Keratinocyte (primary cell): ENCODE results near the gene PRM1. TPM values are rescaled to one million over a fixed set of nuclear protein-coding genes. Genes with fewer than 3 reads are reported as not detected.

Experiments used
- DNase-seq: peaks from one replicate; pipeline ENCODE4 v3.0.0-alpha.2; 2011; ENCODE audit warnings: low read depth, missing footprints, low spot score
- FAIRE-seq: peaks from 2 replicates; lab custom pipeline; 2011; peaks lifted over from hg19 to GRCh38; lab: Jason Lieb, UNC
- H2AFZ ChIP-seq: 2 replicates; pipeline ENCODE4 v1.6.0; 2012; ENCODE audit warnings: low read length, control low read depth, inconsistent platforms; ENCODE audit not compliant: control insufficient read depth
- H3K27ac ChIP-seq: 2 replicates; pipeline ENCODE4 v1.5.1; 2011; ENCODE audit warnings: low read length; ENCODE audit not compliant: control insufficient read depth, insufficient read depth
- H3K27me3 ChIP-seq: 3 replicates; pipeline ENCODE4 v1.6.0; 2011; ENCODE audit warnings: low read length; ENCODE audit not compliant: control insufficient read depth, insufficient read depth; ENCODE audit errors: extremely low read depth
- H3K36me3 ChIP-seq, 2 experiments: 2 replicates in 1 of 2; 3 replicates in 1 of 2; pipeline ENCODE4 v1.5.1; 2011; ENCODE audit warnings: low read length in 2 of 2, mild to moderate bottlenecking in 1 of 2; ENCODE audit not compliant: control insufficient read depth in 2 of 2, insufficient read depth in 2 of 2; ENCODE audit errors: extremely low read depth in 1 of 2
- H3K4me1 ChIP-seq: 3 replicates; pipeline ENCODE4 v1.5.1; 2011; ENCODE audit warnings: low read length; ENCODE audit not compliant: control insufficient read depth, insufficient read depth; ENCODE audit errors: extremely low read depth
- H3K4me2 ChIP-seq: 3 replicates; pipeline ENCODE4 v1.6.0; 2011; ENCODE audit warnings: low read depth, low read length; ENCODE audit not compliant: control insufficient read depth, insufficient read depth; ENCODE audit errors: extremely low read depth
- H3K4me3 ChIP-seq, 3 experiments: fragments of 200-600 bp in 1 of 3; sonication (generic) in 1 of 3; 2 replicates in 2 of 3; 3 replicates in 1 of 3; pipeline ENCODE4 v1.5.1; 2011 to 2016; ENCODE audit warnings: low read length in 3 of 3, mild to moderate bottlenecking in 3 of 3, control low read depth in 2 of 3, inconsistent platforms in 1 of 3, low read depth in 1 of 3, mixed read lengths in 1 of 3, mixed run types in 1 of 3, moderate library complexity in 1 of 3; ENCODE audit not compliant: control insufficient read depth in 2 of 3, insufficient read depth in 2 of 3; ENCODE audit errors: extremely low read depth in 1 of 3
- H3K79me2 ChIP-seq: 2 replicates; pipeline ENCODE4 v1.6.0; 2012; ENCODE audit warnings: low read length; ENCODE audit not compliant: control insufficient read depth, insufficient read depth
- H3K9ac ChIP-seq: 3 replicates; pipeline ENCODE4 v1.6.0; 2011; ENCODE audit warnings: low read length; ENCODE audit not compliant: control insufficient read depth, insufficient read depth; ENCODE audit errors: extremely low read depth
- H3K9me1 ChIP-seq: 3 replicates; pipeline ENCODE4 v1.6.0; 2011; ENCODE audit warnings: low read length; ENCODE audit not compliant: control insufficient read depth, insufficient read depth; ENCODE audit errors: extremely low read depth
- H3K9me3 ChIP-seq: 2 replicates; pipeline ENCODE4 v1.5.1; 2012; ENCODE audit warnings: low read depth, low read length; ENCODE audit not compliant: control insufficient read depth
- H4K20me1 ChIP-seq: 3 replicates; pipeline ENCODE4 v1.6.0; 2011; ENCODE audit warnings: low read length; ENCODE audit not compliant: control insufficient read depth, insufficient read depth; ENCODE audit errors: extremely low read depth
- CTCF ChIP-seq, 3 experiments: IDR thresholded peaks in 1 of 3; conservative IDR thresholded peaks in 1 of 3; optimal IDR thresholded peaks in 1 of 3; 2 replicates in 2 of 3; 3 replicates in 1 of 3; pipeline versions ENCODE3 to v1.5.1; 2011; ENCODE audit warnings: low read length in 3 of 3, mild to moderate bottlenecking in 3 of 3, moderate library complexity in 2 of 3, control low read depth in 1 of 3, inconsistent platforms in 1 of 3; ENCODE audit not compliant: insufficient read depth in 2 of 3; ENCODE audit errors: extremely low read depth in 1 of 3
- EZH2 ChIP-seq: IDR thresholded peaks from one replicate; pipeline ENCODE4 v1.6.1; 2012; ENCODE audit warnings: inconsistent platforms, mild to moderate bottlenecking, low read length, moderate library complexity
- dilution Hi-C: fragments of 300-500 bp; cut with MboI; formaldehyde crosslinking; loops from one replicate; pipeline ENCODE4 v1.7.0; 2020; ENCODE audit warnings: low sequenced_read_pairs; ENCODE audit not compliant: extremely low pct_ligation_motif_present
- polyA plus RNA-seq, 5 experiments: library from polyadenylated mRNA; depleted of rRNA in 3 of 5; stranded (reverse) in 3 of 5; stranded (forward) in 1 of 5; unstranded in 1 of 5; fragments of >200 nt; gene quantifications; 1 replicate in 1 of 5; 2 replicates in 3 of 5; 3 replicates in 1 of 5; pipeline versions ENCODE4 v1.2.1 to v1.2.3, GENCODE V29; 2011 to 2012; ENCODE audit warnings: missing spikeins in 2 of 5, low read depth in 1 of 5, low replicate concordance in 1 of 5

Gene PRM1
- polyA plus RNA-seq, 1 donor (not counting 4 experiments of a cell fraction or from before 2014, with no cell fraction given): not detected

GRCh38 chr16:11245222-11245737 lies 35.9 kb downstream of the PRM1 start:
- dilution Hi-C loops: no loop called here
- no peak overlapping the region for H3K9ac ChIP-seq
- FAIRE-seq (no peak), DNase-seq (no peak)
- H3K9me1 ChIP-seq: no peaks in the 10 kb centered on the region
- H4K20me1 ChIP-seq: no peaks in the 10 kb centered on the region
- no peaks in the 10 kb centered on the region for H3K9me3 ChIP-seq
- H3K4me1 ChIP-seq: no peaks in the 10 kb centered on the region
- no peak overlapping the region for H3K27ac ChIP-seq
- H3K79me2 ChIP-seq: no peaks in the 10 kb centered on the region
- H3K4me2 ChIP-seq: no peak overlapping the region
- no peaks in the 10 kb centered on the region for H3K27me3 ChIP-seq
- H3K4me3 ChIP-seq: no peak overlapping the region
- no peak overlapping the region for H2AFZ ChIP-seq
- TF ChIP-seq CTCF (optimal IDR thresholded peaks at IDR 0.05 in 1 of 3, IDR thresholded peaks at IDR 0.05 in 1 of 3, conservative IDR thresholded peaks at IDR 0.05 in 1 of 3; ENCODE audit: extremely low read depth in 1 of 3, insufficient read depth in 2 of 3, low read length in 3 of 3) (no peak), EZH2 (no peak)
- no peaks in the 10 kb centered on the region for H3K36me3 ChIP-seq

- Histone ChIP-seq H3K27ac (no peak overlapping the region), H3K9me3 (no peaks in the 10 kb centered on the region), H3K9ac (no peak overlapping the region), H2AFZ (no peak overlapping the region), H3K79me2 (no peaks in the 10 kb centered on the region), H3K36me3 (no peaks in the 10 kb centered on the region), H3K27me3 (no peaks in the 10 kb centered on the region), H4K20me1 (no peaks in the 10 kb centered on the region), H3K9me1 (no peaks in the 10 kb centered on the region), H3K4me1 (no peaks in the 10 kb centered on the region), H3K4me3 (no peak overlapping the region), H3K4me2 (no peak overlapping the region)
- TF ChIP-seq CTCF (optimal IDR thresholded peaks at IDR 0.05 in 1 of 3, IDR thresholded peaks at IDR 0.05 in 1 of 3, conservative IDR thresholded peaks at IDR 0.05 in 1 of 3; ENCODE audit: extremely low read depth in 1 of 3, insufficient read depth in 2 of 3, low read length in 3 of 3): no peak
- TF ChIP-seq EZH2: no peak
- dilution Hi-C loops: no loop called here
- no peak for DNase-seq
- no peak for FAIRE-seq
Observed at GRCh38 chr16:11242658-11243057, 38.5 kb downstream of the PRM1 start.
